GM04503 (cell line): ENCODE data around the gene PAK6.

Source experiments
- DNase-seq: peaks from one replicate; pipeline ENCODE4 v3.0.0-alpha.2; 2012; ENCODE audit warnings: low read depth

The PAK6 gene

GRCh38 chr15:40293006-40293405 lies 54.1 kb downstream of the PAK6 start:
- no peak for DNase-seq

- DNase-seq, result no peak
These were observed 55.3 kb downstream of the PAK6 start for GRCh38 chr15:40293905-40294895.

GRCh38 chr15:40295297-40295696 lies 56.4 kb downstream of the PAK6 start:
- no peak for DNase-seq

GRCh38 chr15:40295877-40296560 lies 57.2 kb downstream of the PAK6 start:
- DNase-seq, result no peak

- no peak for DNase-seq
These were observed 57.8 kb downstream of the PAK6 start for GRCh38 chr15:40296561-40297230.

GRCh38 chr15:40297356-40297755 lies 58.5 kb downstream of the PAK6 start:
- no peak for DNase-seq

GRCh38 chr15:40298216-40298935 lies 59.5 kb downstream of the PAK6 start:
- no peak for DNase-seq

- DNase-seq, result no peak
These were observed 61.5 kb downstream of the PAK6 start for GRCh38 chr15:40300367-40300766.

GRCh38 chr15:40300771-40301170 lies 61.9 kb downstream of the PAK6 start:
- DNase-seq, result no peak

- no peak for DNase-seq
These were observed 62.8 kb downstream of the PAK6 start for GRCh38 chr15:40301467-40302179.

- no peak for DNase-seq
These were observed 63.5 kb downstream of the PAK6 start for GRCh38 chr15:40302288-40302886.

- DNase-seq, result no peak
These were observed 64.1 kb downstream of the PAK6 start for GRCh38 chr15:40302981-40303380.

GRCh38 chr15:40303576-40303975 lies 64.7 kb downstream of the PAK6 start:
- DNase-seq, result no peak

- no peak for DNase-seq
These were observed 66.4 kb downstream of the PAK6 start for GRCh38 chr15:40305281-40305680.

- no peak for DNase-seq
These were observed 67.5 kb downstream of the PAK6 start for GRCh38 chr15:40306371-40306770.

GRCh38 chr15:40306908-40307307 lies 68.0 kb downstream of the PAK6 start:
- DNase-seq, result no peak

GRCh38 chr15:40307421-40308211 lies 68.8 kb downstream of the PAK6 start, which contains the start of gene PLCB2:
Gene PLCB2 (minus strand): TSS chr15:40307935. CDS start chr15:40307672, 263 bp downstream.
- DNase-seq, result no peak

GRCh38 chr15:40309344-40309862 lies 70.5 kb downstream of the PAK6 start:
- DNase-seq, result no peak
